HFFc6 (cell line): ENCODE measurements around the gene TMEM200B. TPM values are rescaled to one million over a fixed set of nuclear protein-coding genes. Genes with fewer than 3 reads are reported as not detected.
"Not testable (repeated sequence)": the region's sequence is repeated elsewhere in the genome, so short reads cannot be mapped to it uniquely, and the experiment has no call there.

Experiments
- DNase-seq: peaks from one replicate; pipeline ENCODE4 v3.0.0-alpha.2; 2018
- H3K27ac Mint-ChIP-seq: 2 replicates; pipeline ENCODE4 v1.8.0; 2020; ENCODE audit warnings: mild to moderate bottlenecking, mixed read lengths
- H3K27me3 Mint-ChIP-seq: 2 replicates; pipeline ENCODE4 v1.8.0; 2021; ENCODE audit warnings: mild to moderate bottlenecking, moderate library complexity, mixed read lengths; ENCODE audit not compliant: insufficient read depth
- H3K36me3 Mint-ChIP-seq: 2 replicates; pipeline ENCODE4 v1.8.0; 2021; ENCODE audit warnings: low read depth, mixed read lengths
- H3K4me1 Mint-ChIP-seq: 2 replicates; pipeline ENCODE4 v1.8.0; 2020; ENCODE audit warnings: low read depth, mixed read lengths
- H3K4me3 Mint-ChIP-seq: 2 replicates; pipeline ENCODE4 v1.8.0; 2020; ENCODE audit warnings: mild to moderate bottlenecking, moderate library complexity, mixed read lengths
- H3K9me3 Mint-ChIP-seq: 2 replicates; pipeline ENCODE4 v1.8.0; 2020; ENCODE audit warnings: mild to moderate bottlenecking, mixed read lengths
- total RNA-seq, 6 experiments: library from RNA; stranded (reverse); fragmentation: NEBNext Ultra II Directional; extraction: Animal tissue kit (Norgen Biotek cat#: 25700); gene quantifications; 2 replicates in 1 of 6; 3 replicates in 5 of 6; pipeline ENCODE4 v1.2.3, GENCODE V29; 2021
- TF ChIP-seq, protein P1 (sequence below): fragments of 200-600 bp; sonication (generic); IDR thresholded peaks from 2 replicates; pipeline ENCODE4 v1.5.0; 2021; ENCODE audit warnings: antibody characterized with exemption, mild to moderate bottlenecking

TMEM200B gene
- total RNA-seq, 6 experiments from 2014 or later, result 12.7 to 15.4 (median 13.6) TPM

DNA sequence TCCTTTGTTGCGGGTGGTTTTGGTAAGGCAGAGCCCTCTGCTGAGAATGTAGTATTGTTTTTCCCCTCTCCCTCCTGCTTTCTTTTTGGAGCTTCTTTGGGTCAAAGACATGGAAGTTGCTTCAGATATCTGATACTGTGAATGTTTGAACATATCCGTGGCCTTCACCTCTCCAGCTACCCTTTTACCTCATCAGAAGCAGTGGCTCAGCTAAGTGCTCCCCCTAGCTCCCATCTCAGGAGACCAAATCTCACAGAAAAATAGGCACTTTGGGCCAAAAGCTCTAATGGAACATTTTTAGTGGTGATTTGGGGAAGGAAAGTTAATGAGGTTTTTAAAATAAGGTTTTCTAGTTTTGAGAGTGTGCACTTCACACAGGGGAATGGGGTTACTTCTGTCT is 6.3 kb downstream of the TMEM200B start:
- H3K27ac Mint-ChIP-seq, result no peak overlapping the region
- no peaks in the 10 kb centered on the region for H3K9me3 Mint-ChIP-seq
- peaks cover 11% of the 10 kb centered on the region; the same call in 1 of the 2 replicates for H3K4me1 Mint-ChIP-seq
- no peak overlapping the region for H3K4me3 Mint-ChIP-seq
- no peak for DNase-seq
- no peaks in the 10 kb centered on the region for H3K36me3 Mint-ChIP-seq
- H3K27me3 Mint-ChIP-seq, result peaks cover 2% of the 10 kb centered on the region; the same call in 1 of the 2 replicates
- TF ChIP-seq, protein P1, sequence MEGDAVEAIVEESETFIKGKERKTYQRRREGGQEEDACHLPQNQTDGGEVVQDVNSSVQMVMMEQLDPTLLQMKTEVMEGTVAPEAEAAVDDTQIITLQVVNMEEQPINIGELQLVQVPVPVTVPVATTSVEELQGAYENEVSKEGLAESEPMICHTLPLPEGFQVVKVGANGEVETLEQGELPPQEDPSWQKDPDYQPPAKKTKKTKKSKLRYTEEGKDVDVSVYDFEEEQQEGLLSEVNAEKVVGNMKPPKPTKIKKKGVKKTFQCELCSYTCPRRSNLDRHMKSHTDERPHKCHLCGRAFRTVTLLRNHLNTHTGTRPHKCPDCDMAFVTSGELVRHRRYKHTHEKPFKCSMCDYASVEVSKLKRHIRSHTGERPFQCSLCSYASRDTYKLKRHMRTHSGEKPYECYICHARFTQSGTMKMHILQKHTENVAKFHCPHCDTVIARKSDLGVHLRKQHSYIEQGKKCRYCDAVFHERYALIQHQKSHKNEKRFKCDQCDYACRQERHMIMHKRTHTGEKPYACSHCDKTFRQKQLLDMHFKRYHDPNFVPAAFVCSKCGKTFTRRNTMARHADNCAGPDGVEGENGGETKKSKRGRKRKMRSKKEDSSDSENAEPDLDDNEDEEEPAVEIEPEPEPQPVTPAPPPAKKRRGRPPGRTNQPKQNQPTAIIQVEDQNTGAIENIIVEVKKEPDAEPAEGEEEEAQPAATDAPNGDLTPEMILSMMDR, result peak; percentile 53

DNA sequence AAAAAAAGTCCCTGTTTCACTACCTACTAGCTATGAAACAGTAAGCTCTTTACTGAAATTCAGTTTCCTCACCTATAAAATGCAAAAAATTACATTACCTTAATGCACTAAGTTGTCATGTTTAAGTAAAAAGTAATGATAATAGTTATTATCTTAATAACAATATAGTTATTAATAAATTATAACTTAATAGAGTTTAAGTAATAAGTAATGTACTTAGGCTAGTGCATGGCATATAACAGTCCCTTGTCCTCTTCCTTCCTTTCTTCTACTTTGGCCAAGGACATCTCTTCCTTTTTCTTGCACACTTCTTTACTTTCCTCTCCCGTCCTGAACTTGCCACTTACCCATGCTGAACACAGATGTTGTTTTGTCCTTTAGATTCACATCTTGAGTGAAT is 9.0 kb downstream of the TMEM200B start:
- H3K36me3 Mint-ChIP-seq, result no peaks in the 10 kb centered on the region
- H3K4me1 Mint-ChIP-seq, result peaks cover 6% of the 10 kb centered on the region; the same call in 1 of the 2 replicates
- TF ChIP-seq, protein P1, result no peak
- H3K27me3 Mint-ChIP-seq, result peaks cover 2% of the 10 kb centered on the region; the same call in 1 of the 2 replicates
- no peaks in the 10 kb centered on the region for H3K9me3 Mint-ChIP-seq
- no peak for DNase-seq
- H3K27ac Mint-ChIP-seq, result no peak overlapping the region
- no peak overlapping the region for H3K4me3 Mint-ChIP-seq

DNA sequence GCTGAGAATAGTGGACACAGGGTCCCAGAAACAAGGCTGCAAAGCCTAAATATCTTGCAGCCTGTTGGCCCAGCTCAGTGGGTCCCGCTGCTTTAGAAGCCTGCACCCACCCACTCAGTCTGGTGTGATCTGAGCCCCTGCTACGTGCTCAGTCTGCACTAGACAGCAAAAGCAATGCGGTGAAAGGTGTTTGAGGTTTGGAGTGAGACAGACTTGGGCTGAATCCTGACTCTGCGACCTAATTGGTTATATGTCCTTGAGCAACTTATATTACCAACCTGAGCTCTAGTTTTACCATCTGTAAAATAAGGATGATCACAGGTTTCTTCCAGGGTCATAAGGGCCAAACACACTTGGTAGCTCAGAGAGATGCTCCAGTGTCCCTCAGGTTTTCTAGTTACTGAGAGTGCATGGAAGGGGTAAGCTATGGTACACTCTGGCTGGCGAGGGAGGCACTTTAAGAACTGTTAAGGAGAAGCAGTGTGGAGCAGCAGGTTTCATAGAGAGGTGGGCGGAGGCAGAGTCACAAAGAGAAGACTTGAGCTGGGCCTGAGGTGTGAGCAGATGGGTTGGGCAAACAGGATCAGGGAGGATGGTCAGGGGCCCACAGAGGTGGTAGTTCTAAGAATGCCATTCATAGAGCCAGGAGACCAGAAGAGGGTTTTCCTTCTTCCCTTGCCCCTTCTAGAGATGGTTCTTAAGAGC is 10.1 kb downstream of the TMEM200B start:
- Mint-ChIP-seq H3K27ac (no peak overlapping the region), H3K4me3 (no peak overlapping the region)

DNA sequence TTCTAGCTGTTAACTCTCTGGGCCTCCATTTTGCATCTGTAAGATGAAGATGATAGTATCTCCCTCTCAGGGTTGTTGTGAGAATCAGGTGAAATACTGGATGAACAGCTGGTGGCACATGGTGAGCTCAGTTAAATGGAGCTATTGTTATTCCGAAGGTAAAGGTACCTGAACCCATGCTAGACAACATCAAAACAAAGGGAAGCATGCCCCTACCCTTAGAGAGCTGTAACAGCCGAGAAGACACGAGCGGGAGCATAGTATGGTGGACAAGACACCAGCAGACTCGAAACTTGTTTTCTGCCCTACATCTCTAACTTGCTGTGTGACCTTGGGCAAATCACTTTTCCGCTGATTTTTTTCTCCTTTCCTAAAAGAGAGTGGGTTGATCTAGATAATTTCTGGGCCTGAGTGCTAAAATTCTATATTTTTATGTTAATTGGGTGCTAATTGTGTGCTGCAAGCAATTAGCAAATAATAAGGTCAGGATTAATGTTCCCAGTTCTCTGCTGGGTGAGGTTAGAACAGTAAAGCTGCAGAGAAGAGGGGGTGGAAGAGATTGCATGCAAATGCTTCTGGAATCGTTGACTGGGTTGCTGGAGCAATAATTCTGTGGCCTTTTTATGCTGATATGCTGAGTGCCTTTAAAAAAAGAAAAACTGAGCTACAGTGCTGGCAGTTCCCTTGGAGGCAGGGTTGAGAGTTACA is 10.8 kb downstream of the TMEM200B start:
- TF ChIP-seq, protein P1, result no peak
- Mint-ChIP-seq H3K4me1 (no peaks in the 10 kb centered on the region), H3K9me3 (no peaks in the 10 kb centered on the region), H3K27me3 (no peaks in the 10 kb centered on the region), H3K36me3 (no peaks in the 10 kb centered on the region), H3K4me3 (no peak overlapping the region), H3K27ac (no peak overlapping the region)
- no peak for DNase-seq

More for the DNA sequence above, 10.1 kb downstream of the TMEM200B start:
- H3K27me3 Mint-ChIP-seq, result peaks cover 2% of the 10 kb centered on the region; the same call in 1 of the 2 replicates
- DNase-seq, result no peak
- TF ChIP-seq, protein P1, result no peak
- H3K4me1 Mint-ChIP-seq, result no peaks in the 10 kb centered on the region
- H3K9me3 Mint-ChIP-seq, result no peaks in the 10 kb centered on the region
- no peaks in the 10 kb centered on the region for H3K36me3 Mint-ChIP-seq

DNA sequence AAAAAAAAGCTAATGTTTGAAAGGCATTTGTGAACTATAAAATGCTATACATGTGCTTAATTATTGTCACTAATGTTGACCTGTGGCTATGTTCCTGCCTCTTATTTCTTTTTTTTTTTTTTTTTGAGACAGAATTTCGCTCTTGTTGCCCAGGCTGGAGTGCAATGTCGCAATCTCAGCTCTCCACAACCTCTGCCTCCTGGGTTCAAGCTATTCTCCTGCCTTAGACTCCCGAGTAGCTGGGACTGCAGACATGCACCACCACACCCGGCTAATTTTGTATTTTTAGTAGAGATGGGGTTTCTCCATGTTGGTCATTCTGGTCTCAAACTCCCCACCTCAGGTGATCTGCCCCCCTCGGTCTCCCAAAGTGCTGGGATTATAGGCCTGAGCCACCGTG is 15.7 kb downstream of the TMEM200B start:
- H3K27me3 Mint-ChIP-seq, H3K27ac Mint-ChIP-seq, H3K9me3 Mint-ChIP-seq, DNase-seq, H3K4me3 Mint-ChIP-seq, H3K36me3 Mint-ChIP-seq, H3K4me1 Mint-ChIP-seq: not testable (repeated sequence)

DNA sequence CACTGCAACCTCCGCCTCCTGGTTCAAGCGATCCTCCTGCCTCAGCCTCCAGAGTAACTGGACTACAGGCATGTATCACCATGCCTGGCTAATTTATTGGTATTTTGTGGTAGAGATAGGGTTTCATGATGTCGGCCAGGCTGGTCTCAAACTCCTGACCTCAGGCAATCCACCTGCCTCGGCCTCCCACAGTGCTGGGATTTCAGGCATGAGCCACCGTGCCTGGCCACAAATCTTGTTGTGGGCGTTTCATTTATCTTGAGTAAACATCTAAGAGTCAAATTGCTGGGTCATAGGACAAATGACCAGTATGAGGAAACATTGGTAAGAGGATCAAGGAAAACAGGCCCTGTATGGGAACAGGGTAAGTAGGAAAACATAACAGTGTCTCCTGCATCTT is 17.9 kb downstream of the TMEM200B start:
- Mint-ChIP-seq H3K36me3 (no peaks in the 10 kb centered on the region), H3K4me1 (no peaks in the 10 kb centered on the region), H3K4me3 (no peak overlapping the region), H3K27ac (no peak overlapping the region), H3K9me3 (no peaks in the 10 kb centered on the region), H3K27me3 (no peaks in the 10 kb centered on the region; the same call in 1 of the 2 replicates)
- TF ChIP-seq, protein P1, result no peak
- DNase-seq, result no peak
